ENCODE results near the gene FZD10.

Gene FZD10

DNA sequence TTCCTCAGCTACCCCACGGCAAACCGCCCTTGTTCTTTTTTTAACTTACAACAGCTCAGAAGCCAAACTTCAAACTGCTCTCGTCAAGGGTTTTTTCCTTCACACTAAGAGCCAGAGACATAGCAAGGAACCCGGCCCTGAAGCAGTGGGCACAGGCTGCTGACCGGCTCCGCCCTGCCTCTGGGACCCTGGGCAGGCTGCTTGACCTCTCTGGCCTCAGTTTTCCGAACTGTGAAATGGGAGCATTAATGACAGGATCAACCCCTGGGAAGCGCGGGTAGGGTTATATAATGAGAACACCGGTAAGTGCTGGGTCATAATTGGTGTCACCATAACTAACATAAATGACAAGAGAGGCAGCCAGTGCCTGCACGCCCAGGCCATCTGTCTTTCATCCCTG, 21.2 kb upstream of the FZD10 start:
- H3K27ac ChIP-seq (ENCODE audit: poor library complexity, severe bottlenecking), result no peak overlapping the region
- DNase-seq (ENCODE audit: low spot score), result no peak
- TF ChIP-seq, protein P1, sequence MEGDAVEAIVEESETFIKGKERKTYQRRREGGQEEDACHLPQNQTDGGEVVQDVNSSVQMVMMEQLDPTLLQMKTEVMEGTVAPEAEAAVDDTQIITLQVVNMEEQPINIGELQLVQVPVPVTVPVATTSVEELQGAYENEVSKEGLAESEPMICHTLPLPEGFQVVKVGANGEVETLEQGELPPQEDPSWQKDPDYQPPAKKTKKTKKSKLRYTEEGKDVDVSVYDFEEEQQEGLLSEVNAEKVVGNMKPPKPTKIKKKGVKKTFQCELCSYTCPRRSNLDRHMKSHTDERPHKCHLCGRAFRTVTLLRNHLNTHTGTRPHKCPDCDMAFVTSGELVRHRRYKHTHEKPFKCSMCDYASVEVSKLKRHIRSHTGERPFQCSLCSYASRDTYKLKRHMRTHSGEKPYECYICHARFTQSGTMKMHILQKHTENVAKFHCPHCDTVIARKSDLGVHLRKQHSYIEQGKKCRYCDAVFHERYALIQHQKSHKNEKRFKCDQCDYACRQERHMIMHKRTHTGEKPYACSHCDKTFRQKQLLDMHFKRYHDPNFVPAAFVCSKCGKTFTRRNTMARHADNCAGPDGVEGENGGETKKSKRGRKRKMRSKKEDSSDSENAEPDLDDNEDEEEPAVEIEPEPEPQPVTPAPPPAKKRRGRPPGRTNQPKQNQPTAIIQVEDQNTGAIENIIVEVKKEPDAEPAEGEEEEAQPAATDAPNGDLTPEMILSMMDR (IDR thresholded peaks at IDR 0.05; ENCODE audit: poor library complexity, severe bottlenecking), result no peak
- no peaks in the 10 kb centered on the region for H3K36me3 ChIP-seq (ENCODE audit: low read depth)
- ATAC-seq (ENCODE audit: low read depth), result no peak
- H3K4me1 ChIP-seq (ENCODE audit: insufficient read depth, poor library complexity, severe bottlenecking), result peaks cover 28% of the 10 kb centered on the region
- H3K9me3 ChIP-seq (ENCODE audit: severe bottlenecking), result no peaks in the 10 kb centered on the region
- H3K4me3 ChIP-seq (ENCODE audit: severe bottlenecking), result no peak overlapping the region
- H3K27me3 ChIP-seq (ENCODE audit: insufficient read depth, poor library complexity, severe bottlenecking), result no peaks in the 10 kb centered on the region

DNA sequence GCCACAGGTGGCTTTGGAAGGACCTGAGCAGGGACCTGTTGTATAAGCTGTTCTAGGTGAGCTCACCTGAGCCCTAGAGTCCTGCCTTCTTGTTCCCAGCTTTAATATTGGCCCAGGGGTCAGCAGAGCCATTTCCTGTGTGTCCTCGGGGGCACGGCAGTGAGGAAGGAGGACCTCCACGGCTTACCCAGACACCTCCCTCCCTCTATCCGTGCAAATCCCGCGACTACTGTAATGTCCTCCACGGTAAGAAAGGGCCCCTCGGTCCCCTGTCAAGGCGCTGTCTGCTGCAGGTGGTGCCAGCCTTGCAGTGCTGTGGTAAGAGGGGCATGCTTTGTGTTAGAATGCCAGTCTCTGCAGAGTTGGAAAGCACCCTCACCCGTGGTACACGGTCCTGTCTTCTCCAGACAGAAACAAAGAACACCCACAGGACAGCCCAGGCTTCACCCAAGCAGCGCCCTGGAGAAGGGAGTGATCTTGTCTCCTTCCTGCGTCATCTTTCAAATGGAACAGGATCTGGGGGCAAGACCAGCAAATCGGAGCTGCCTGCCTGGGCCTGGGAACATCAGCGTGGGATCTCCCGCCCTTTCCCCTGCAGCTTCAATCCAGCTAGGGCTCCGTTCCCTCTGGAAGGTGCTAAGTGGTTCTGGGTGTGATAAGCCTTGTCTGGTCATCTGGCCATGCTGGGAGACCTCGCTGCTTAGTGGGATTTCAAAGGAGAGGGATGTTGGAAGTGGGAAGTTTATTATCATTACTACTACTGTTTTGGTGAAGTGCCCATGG, 20.2 kb upstream of the FZD10 start:
- TF ChIP-seq, protein P1 (IDR thresholded peaks at IDR 0.05; ENCODE audit: poor library complexity, severe bottlenecking), result no peak
- no peaks in the 10 kb centered on the region for H3K9me3 ChIP-seq (ENCODE audit: severe bottlenecking)
- no peak overlapping the region for H3K27ac ChIP-seq (ENCODE audit: poor library complexity, severe bottlenecking)
- no peaks in the 10 kb centered on the region for H3K27me3 ChIP-seq (ENCODE audit: insufficient read depth, poor library complexity, severe bottlenecking)
- H3K36me3 ChIP-seq (ENCODE audit: low read depth), result no peaks in the 10 kb centered on the region
- H3K4me1 ChIP-seq (ENCODE audit: insufficient read depth, poor library complexity, severe bottlenecking), result peaks cover 20% of the 10 kb centered on the region
- no peak for DNase-seq (ENCODE audit: low spot score)
- ATAC-seq (ENCODE audit: low read depth), result no peak
- no peak overlapping the region for H3K4me3 ChIP-seq (ENCODE audit: severe bottlenecking)

DNA sequence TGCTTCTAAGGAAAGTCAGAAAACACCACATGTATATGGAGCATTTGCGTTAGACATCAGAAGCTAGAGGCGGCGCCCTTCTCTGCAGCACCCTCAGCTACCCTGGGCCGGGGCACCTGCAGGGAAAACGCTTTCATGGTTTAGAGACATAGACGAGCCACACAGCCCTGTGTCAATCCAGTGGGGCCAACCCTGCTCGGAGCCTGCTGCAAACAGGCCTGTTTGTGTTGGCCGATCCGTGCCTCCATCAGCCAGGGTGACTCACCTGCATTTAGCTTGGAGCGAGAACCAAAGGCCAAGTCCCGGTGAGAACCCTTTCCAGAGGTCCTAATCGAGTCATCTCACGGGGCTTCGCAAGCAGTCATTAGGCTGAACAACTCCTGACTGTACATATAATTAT, 19.5 kb upstream of the FZD10 start:
- no peak overlapping the region for H3K27ac ChIP-seq (ENCODE audit: poor library complexity, severe bottlenecking)
- DNase-seq (ENCODE audit: low spot score), result no peak
- H3K27me3 ChIP-seq (ENCODE audit: insufficient read depth, poor library complexity, severe bottlenecking), result no peaks in the 10 kb centered on the region

DNA sequence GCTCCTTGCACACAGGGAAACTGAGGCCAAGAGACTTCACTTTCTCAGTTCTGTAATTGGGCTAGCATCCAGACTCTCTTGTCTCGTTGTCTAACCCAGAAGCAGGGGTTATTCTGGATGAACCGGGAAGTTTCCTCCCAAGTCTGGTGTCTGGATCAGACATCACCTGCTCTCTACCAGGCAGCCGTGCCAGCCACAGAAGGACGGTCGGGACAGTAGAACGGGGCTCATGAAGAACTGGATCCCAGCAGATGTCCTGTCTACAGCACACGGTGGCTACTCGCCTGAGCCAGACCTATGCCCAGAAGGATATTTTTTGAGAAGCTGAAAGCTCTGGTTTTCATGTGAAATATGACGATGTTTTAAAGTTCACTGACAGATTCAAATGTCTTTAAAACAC, 19.1 kb upstream of the FZD10 start:
- Histone ChIP-seq H3K4me1 (ENCODE audit: insufficient read depth, poor library complexity, severe bottlenecking) (peaks cover 10% of the 10 kb centered on the region), H3K4me3 (ENCODE audit: severe bottlenecking) (no peak overlapping the region), H3K36me3 (ENCODE audit: low read depth) (no peaks in the 10 kb centered on the region), H3K9me3 (ENCODE audit: severe bottlenecking) (no peaks in the 10 kb centered on the region), H3K27me3 (ENCODE audit: insufficient read depth, poor library complexity, severe bottlenecking) (no peaks in the 10 kb centered on the region), H3K27ac (ENCODE audit: poor library complexity, severe bottlenecking) (no peak overlapping the region)
- TF ChIP-seq, protein P1 (IDR thresholded peaks at IDR 0.05; ENCODE audit: poor library complexity, severe bottlenecking), result no peak
- no peak; the same call in 2 of the 3 replicates for ATAC-seq (ENCODE audit: low read depth)
- DNase-seq (ENCODE audit: low spot score), result no peak

More for the DNA sequence above, 19.5 kb upstream of the FZD10 start:
- TF ChIP-seq, protein P1 (IDR thresholded peaks at IDR 0.05; ENCODE audit: poor library complexity, severe bottlenecking), result no peak
- Histone ChIP-seq H3K4me1 (ENCODE audit: insufficient read depth, poor library complexity, severe bottlenecking) (peaks cover 14% of the 10 kb centered on the region), H3K36me3 (ENCODE audit: low read depth) (no peaks in the 10 kb centered on the region), H3K4me3 (ENCODE audit: severe bottlenecking) (no peak overlapping the region), H3K9me3 (ENCODE audit: severe bottlenecking) (no peaks in the 10 kb centered on the region)
- peak; percentile 82 for ATAC-seq (ENCODE audit: low read depth)

DNA sequence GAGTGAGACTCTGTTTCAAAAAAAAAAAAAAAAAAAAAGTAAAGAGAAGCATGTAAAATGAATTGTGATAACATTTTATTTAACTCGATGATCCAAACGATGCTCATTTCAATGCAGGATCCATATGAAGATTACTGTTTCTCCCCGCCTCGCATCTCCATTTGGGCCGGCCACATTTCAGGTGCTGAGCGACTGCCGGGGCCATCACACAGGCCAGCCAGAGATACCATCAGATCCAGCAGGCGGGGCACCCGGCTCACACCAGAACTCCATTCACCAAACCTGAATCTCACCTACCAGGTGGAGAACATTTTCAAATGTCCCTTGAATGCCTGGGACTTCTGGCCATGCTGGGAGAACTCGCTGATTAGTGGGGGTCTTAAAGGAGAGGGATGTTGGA, 18.0 kb upstream of the FZD10 start:
- H3K27me3 ChIP-seq (ENCODE audit: insufficient read depth, poor library complexity, severe bottlenecking), result no peaks in the 10 kb centered on the region

More for the DNA sequence above, 18.0 kb upstream of the FZD10 start:
- ATAC-seq (ENCODE audit: low read depth) (no peak), DNase-seq (ENCODE audit: low spot score) (no peak)
- H3K4me1 ChIP-seq (ENCODE audit: insufficient read depth, poor library complexity, severe bottlenecking), result peaks cover 9% of the 10 kb centered on the region
- no peak overlapping the region for H3K4me3 ChIP-seq (ENCODE audit: severe bottlenecking)
- H3K9me3 ChIP-seq (ENCODE audit: severe bottlenecking), result no peaks in the 10 kb centered on the region
- TF ChIP-seq, protein P1 (IDR thresholded peaks at IDR 0.05; ENCODE audit: poor library complexity, severe bottlenecking), result no peak
- H3K36me3 ChIP-seq (ENCODE audit: low read depth), result no peaks in the 10 kb centered on the region
- H3K27ac ChIP-seq (ENCODE audit: poor library complexity, severe bottlenecking), result no peak overlapping the region

Measured in RWPE2 (cell line).